GM12872 (cell line): ENCODE results near the gene USP20.

Experiments
- CTCF ChIP-seq: IDR thresholded peaks from 3 replicates; pipeline ENCODE4 v1.5.1; 2011; ENCODE audit warnings: low read depth, mild to moderate bottlenecking, low read length, moderate library complexity; ENCODE audit not compliant: insufficient read depth

Gene USP20

GRCh38 chr9:129858167-129858962, 23.1 kb downstream of the USP20 start:
- TF ChIP-seq CTCF: no peak

DNA sequence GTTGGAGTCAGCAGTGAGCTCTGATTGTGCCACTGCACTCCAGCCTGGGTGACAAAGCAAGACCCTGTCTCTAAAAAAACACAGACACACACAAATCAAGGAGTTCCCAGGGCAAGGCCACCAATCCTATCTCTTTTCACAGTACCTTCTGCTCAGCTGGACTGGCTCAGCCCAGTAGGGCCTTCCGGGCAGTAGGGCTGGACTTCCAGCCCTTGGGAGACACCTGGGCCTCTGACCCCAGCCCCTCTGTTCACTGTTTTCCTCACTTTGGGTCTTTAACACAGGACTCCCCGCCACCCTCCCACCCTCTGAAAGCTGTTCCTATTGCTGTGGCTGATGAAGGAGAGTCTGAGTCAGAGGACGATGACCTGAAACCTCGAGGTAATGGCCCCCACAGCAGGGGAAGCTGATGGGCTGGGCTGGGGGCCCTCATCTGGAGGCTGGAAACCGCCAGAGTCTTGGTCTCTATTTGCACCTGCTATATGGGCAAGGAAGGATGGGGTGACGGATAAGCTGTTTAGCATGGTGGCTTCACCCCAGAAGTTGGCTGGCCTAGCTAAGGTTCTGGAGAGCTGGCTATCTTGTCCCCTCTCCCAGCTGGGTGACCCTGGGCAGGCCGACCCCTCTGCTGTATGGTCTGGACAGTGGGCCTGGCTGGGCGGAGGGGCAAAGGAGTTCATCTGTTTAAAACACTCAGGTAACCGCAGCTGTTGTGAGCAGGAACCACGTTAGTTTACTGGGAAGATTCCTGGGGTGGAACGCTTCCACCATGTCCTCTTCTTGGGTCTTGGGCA, 25.6 kb downstream of the USP20 start:
- TF ChIP-seq CTCF: no peak

GRCh38 chr9:129861447-129861827, 26.2 kb downstream of the USP20 start:
- no peak for TF ChIP-seq CTCF

DNA sequence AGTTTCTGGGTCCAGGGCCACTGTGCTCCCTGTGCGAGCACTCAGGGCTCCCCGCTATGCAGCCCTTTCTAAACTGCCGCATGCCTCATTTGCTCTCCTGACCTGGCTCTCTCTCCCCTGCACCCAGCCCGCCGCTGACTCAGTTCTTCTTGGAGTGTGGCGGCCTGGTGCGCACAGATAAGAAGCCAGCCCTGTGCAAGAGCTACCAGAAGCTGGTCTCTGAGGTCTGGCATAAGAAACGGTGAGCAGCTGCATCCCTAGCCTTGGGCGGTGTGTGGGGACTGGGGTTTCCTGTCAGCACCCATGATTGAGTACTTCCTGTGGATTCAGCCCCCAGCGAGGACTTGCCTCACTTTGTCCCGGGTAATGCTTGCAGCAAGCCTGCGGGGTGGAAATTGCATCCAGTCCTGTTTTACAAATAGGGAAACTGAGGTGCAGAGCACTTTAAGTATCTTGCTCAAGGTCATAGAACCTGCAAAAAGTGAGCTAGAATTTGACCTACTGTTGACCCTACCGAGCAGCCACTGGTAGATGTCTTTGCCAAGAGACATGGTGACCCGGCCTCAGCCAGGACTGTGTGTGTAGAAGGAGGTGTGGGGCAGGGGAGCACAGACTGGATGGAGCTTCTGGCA, 27.9 kb downstream of the USP20 start:
- TF ChIP-seq CTCF: no peak

- no peak for TF ChIP-seq CTCF
Observed at GRCh38 chr9:129864991-129865647, 29.9 kb downstream of the USP20 start.

DNA sequence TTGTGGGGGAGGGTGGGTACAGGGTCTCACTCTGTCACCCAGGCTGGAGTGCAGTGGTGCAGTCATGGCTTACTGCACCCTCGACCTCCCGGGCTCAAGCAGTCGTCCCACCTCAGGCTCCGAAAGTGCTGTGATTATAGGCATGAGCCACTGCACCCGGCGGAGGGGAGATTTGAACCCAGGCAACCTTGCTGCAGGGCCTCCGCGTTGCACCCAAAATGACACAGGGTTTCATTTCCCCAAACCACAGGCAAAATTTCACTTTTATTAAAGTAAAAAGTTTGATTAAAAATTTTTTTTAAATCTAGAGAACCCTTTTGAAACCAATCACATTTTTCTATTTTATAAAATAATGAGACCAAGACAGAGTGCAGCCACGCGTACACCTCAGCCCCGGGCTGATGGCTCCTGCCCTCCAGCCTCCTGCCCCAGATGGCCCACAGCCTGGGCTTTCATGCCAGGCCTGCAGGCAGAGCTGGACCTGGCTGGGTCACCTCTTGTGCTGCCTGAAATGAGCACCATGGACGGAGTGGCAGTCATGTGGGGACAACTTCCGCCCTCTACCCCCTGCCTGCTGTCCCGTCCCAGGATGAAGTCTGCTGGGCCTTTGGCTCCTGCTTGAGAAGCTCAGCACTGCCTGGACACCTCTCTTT, 30.5 kb downstream of the USP20 start:
- TF ChIP-seq CTCF: no peak
